ENCODE results near the gene ZFP36L2. TPM values are rescaled to one million over a fixed set of nuclear protein-coding genes. Genes with fewer than 3 reads are reported as not detected.

The ZFP36L2 gene
- polyA plus RNA-seq, 1 of the 3 experiments (the other 2 are of a cell fraction), result 18.4 TPM

DNA sequence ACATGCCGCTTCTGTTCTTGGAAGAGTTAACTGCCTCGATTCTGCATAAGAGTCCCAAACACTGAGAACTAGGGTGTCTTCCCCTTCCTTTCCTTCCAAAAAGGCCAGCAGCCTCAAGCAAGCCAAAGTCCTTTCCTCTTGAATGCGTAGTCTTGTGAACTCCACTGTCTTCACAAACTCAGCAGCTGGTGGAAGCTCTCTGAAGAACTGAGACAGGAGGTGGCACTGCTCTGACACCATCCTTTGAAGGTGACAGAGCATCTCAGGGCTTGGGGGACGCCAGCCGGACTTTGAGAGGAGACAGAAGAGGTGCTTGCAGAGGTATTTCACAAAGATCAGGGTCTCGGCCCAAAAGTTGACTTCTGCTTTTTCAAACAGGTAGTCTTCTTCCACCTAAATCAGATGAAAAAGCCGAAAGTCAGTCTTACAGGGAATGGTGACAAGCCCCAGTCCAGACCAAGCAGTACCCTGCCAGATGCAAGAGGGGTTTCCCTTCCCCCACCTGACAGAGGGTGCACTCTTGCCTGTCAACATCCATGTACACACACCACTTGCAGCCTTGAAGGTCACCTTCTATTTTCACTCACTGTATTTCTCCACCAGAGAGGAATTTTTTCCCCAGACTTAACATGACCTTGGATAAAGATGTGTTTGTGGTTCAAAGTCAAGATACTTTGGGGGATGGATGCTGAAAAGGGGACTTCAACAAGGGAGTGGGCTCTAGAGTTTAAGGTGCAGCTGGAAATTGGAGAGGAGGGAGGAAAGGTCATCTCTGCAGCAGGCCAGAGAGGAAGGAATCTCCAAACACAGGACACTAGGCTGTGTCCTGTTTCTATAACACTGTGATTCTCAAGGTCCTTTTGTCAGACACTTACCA lies 4.8 kb upstream of the ZFP36L2 start:
- H3K36me3 ChIP-seq (replicated peaks in 1 of 2; ENCODE audit: control insufficient read depth in 1 of 2, insufficient read depth in 2 of 2, low read length in 1 of 2), result peaks cover 0 to 13% of the 10 kb centered on the region in 2 experiments
- no peak overlapping the region for H3K4me2 ChIP-seq
- peaks cover 16% of the 10 kb centered on the region for H3K79me2 ChIP-seq (ENCODE audit: insufficient read depth)
- POLR2A ChIA-PET, result interaction anchor here (1.9 kb wide), 1 partner anchor 10 kb away, joined by 4 read pairs; no protein-coding TSS in a partner anchor
- WGBS (ENCODE audit: low lambda C conversion rate), result 97% methylated on average over 7 of the region's 7 CpGs
- peaks cover 8 to 19% of the 10 kb centered on the region in 2 experiments for H3K4me1 ChIP-seq (ENCODE audit: control insufficient read depth in 1 of 2, insufficient read depth in 2 of 2, low read depth in 1 of 2, low read length in 1 of 2)
- no peak overlapping the region for H3K4me3 ChIP-seq (ENCODE audit: low read depth in 2 of 2, low read length in 1 of 2)
- no peaks in the 10 kb centered on the region for H3K9me3 ChIP-seq
- H3K27ac ChIP-seq (ENCODE audit: low read depth in 2 of 2, low read length in 1 of 2), result peak overlapping the region in 1 of 2 experiments; percentile 55; a peak in 2 of 4 replicates
- no peaks in the 10 kb centered on the region for H3K27me3 ChIP-seq (ENCODE audit: insufficient read depth)
- no peak overlapping the region for H2AFZ ChIP-seq (ENCODE audit: low read depth)
- DNase-seq, result no peak
- H3F3A ChIP-seq (replicated peaks; ENCODE audit: insufficient read depth), result peaks cover 13% of the 10 kb centered on the region
- H3K9ac ChIP-seq, result no peak overlapping the region
- H4K20me1 ChIP-seq (ENCODE audit: insufficient read depth), result peaks cover under 1% of the 10 kb centered on the region; the same call in 1 of the 2 replicates
- CTCF ChIA-PET, result interaction anchor here (0.7 to 9.1 kb wide), 8 partner anchors 37 to 403 kb away, joined by 3 to 125 read pairs (median 73); no protein-coding TSS in a partner anchor
- no peaks in the 10 kb centered on the region for H3K9me2 ChIP-seq
- TF ChIP-seq RAD21 (IDR thresholded peaks at IDR 0.05; ENCODE audit: low read length), result peak; percentile 26; the same call in 1 of the 2 replicates
- TF ChIP-seq, protein P1, sequence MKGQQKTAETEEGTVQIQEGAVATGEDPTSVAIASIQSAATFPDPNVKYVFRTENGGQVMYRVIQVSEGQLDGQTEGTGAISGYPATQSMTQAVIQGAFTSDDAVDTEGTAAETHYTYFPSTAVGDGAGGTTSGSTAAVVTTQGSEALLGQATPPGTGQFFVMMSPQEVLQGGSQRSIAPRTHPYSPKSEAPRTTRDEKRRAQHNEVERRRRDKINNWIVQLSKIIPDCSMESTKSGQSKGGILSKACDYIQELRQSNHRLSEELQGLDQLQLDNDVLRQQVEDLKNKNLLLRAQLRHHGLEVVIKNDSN (IDR thresholded peaks at IDR 0.05; ENCODE audit: borderline replicate concordance, low read depth), result no peak

DNA sequence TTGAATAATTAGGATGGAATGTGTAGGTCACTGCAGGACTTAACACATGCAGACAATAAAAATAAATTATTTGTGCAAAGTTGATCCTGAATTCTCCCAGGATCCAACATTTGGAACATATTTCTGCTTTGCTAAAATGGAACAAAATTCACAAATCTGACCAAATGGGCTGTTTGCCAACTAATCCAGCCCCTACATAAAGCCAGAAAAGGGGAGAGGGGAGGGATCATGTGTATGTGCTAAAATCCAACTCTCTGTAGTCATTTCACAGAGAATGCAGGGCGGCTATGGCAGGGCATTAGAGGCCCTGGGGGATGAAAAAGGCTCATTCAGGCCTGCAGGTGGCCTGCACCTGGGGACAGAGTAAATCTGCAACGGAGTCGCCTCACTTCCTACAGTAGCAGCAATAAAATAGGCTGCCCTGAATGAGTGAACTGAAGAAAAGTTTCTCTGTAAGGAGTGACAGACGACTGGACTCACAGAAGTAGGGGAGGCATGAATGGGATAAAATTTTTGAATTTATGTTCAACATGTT lies 4.0 kb upstream of the ZFP36L2 start:
- 93% methylated on average over 4 of the region's 4 CpGs for WGBS (ENCODE audit: low lambda C conversion rate)
- Histone ChIP-seq H3K4me1 (ENCODE audit: control insufficient read depth in 1 of 2, insufficient read depth in 2 of 2, low read depth in 1 of 2, low read length in 1 of 2) (peaks cover 8 to 19% of the 10 kb centered on the region in 2 experiments), H3K27ac (ENCODE audit: low read depth in 2 of 2, low read length in 1 of 2) (peak overlapping the region in 1 of 2 experiments; percentile 55; a peak in 2 of 4 replicates), H3F3A (replicated peaks; ENCODE audit: insufficient read depth) (peaks cover 18% of the 10 kb centered on the region), H2AFZ (ENCODE audit: low read depth) (no peak overlapping the region), H3K27me3 (ENCODE audit: insufficient read depth) (no peaks in the 10 kb centered on the region), H3K4me3 (ENCODE audit: low read depth in 2 of 2, low read length in 1 of 2) (no peak overlapping the region), H3K9me3 (no peaks in the 10 kb centered on the region), H3K9ac (no peak overlapping the region), H3K36me3 (replicated peaks in 1 of 2; ENCODE audit: control insufficient read depth in 1 of 2, insufficient read depth in 2 of 2, low read length in 1 of 2) (peaks cover 0 to 13% of the 10 kb centered on the region in 2 experiments), H3K9me2 (no peaks in the 10 kb centered on the region), H3K79me2 (ENCODE audit: insufficient read depth) (peaks cover 24% of the 10 kb centered on the region), H4K20me1 (ENCODE audit: insufficient read depth) (peaks cover 8% of the 10 kb centered on the region), H3K4me2 (no peak overlapping the region)
- CTCF ChIA-PET, result interaction anchor here (1.0 to 16.3 kb wide), 31 partner anchors 8 to 402 kb away, joined by 3 to 299 read pairs (median 14); no protein-coding TSS in a partner anchor
- DNase-seq, result no peak
- TF ChIP-seq GATA2 (CRISPR knock-in tag; IDR thresholded peaks at IDR 0.05) (no peak), TAF1 (IDR thresholded peaks at IDR 0.05; ENCODE audit: borderline replicate concordance, low read depth, low read length) (no peak), POLR2AphosphoS5 (IDR thresholded peaks at IDR 0.05; ENCODE audit: low read depth, low read length) (no peak), TEAD4 (IDR thresholded peaks at IDR 0.05; ENCODE audit: borderline replicate concordance, insufficient read depth) (no peak), JUND (IDR thresholded peaks at IDR 0.05) (no peak), TCF12 (IDR thresholded peaks at IDR 0.05) (no peak), ELF1 (IDR thresholded peaks at IDR 0.05) (no peak), SMC3 (IDR thresholded peaks at IDR 0.05; ENCODE audit: low read depth, low read length) (no peak)
- TF ChIP-seq, protein P1 (IDR thresholded peaks at IDR 0.05; ENCODE audit: borderline replicate concordance, low read depth), result no peak
- POLR2A ChIA-PET, result no interaction called here
